ENCODE results near the gene PDE6D. TPM values are rescaled to one million over a fixed set of nuclear protein-coding genes. Genes with fewer than 3 reads are reported as not detected.
A peak's percentile ranks its signal among the peaks of the same experiment; 100 is the strongest.

PDE6D gene
- total RNA-seq, 4 donors from 2014 or later = 13.5 to 24.0 (median 16.1) TPM

DNA sequence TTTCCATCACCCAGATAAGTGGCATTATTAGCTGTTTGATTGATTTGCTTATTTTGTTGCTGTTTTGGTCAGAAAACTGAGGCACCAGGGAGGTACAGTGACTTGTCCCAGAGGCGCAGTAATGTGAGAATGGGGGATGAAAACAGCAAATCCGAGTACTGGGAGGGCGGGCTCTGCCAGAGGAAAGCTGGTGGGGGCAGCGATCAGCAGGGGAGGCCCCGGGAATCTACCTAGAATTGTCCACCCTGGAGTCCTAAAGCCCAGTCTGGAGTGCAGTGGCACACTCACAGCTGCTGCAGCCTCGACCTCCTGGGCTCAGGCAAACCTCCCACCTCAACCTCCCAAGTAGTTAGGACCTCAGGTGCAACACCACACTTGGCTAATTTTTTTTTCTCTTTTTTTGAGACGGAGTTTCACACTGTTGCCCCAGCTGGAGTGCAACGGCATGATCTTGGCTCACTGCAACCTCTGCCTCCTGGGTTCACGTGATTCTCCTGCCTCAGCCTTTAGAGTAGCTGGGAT is 89.8 kb downstream of the PDE6D start:
- no peaks in the 10 kb centered on the region for H3K9me3 ChIP-seq
- DNase-seq = no peak
- H3K36me3 ChIP-seq = no peaks in the 10 kb centered on the region
- TF ChIP-seq, protein P1, sequence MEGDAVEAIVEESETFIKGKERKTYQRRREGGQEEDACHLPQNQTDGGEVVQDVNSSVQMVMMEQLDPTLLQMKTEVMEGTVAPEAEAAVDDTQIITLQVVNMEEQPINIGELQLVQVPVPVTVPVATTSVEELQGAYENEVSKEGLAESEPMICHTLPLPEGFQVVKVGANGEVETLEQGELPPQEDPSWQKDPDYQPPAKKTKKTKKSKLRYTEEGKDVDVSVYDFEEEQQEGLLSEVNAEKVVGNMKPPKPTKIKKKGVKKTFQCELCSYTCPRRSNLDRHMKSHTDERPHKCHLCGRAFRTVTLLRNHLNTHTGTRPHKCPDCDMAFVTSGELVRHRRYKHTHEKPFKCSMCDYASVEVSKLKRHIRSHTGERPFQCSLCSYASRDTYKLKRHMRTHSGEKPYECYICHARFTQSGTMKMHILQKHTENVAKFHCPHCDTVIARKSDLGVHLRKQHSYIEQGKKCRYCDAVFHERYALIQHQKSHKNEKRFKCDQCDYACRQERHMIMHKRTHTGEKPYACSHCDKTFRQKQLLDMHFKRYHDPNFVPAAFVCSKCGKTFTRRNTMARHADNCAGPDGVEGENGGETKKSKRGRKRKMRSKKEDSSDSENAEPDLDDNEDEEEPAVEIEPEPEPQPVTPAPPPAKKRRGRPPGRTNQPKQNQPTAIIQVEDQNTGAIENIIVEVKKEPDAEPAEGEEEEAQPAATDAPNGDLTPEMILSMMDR (IDR thresholded peaks at IDR 0.05) = no peak
- TF ChIP-seq POLR2A (IDR thresholded peaks at IDR 0.05) = no peak
- no peaks in the 10 kb centered on the region for H3K27me3 ChIP-seq
- no peak overlapping the region for H3K27ac ChIP-seq
- 70 to 72% methylated on average over 8 to 9 of the region's 9 CpGs for whole genome bisulfite sequencing, 2 donors
- intact Hi-C loops (cut with DNase I) = no loop called here
- H3K4me3 ChIP-seq = no peak overlapping the region
- peaks cover 0 to 32% (median 6%) of the 10 kb centered on the region in 3 donors for H3K4me1 ChIP-seq

DNA sequence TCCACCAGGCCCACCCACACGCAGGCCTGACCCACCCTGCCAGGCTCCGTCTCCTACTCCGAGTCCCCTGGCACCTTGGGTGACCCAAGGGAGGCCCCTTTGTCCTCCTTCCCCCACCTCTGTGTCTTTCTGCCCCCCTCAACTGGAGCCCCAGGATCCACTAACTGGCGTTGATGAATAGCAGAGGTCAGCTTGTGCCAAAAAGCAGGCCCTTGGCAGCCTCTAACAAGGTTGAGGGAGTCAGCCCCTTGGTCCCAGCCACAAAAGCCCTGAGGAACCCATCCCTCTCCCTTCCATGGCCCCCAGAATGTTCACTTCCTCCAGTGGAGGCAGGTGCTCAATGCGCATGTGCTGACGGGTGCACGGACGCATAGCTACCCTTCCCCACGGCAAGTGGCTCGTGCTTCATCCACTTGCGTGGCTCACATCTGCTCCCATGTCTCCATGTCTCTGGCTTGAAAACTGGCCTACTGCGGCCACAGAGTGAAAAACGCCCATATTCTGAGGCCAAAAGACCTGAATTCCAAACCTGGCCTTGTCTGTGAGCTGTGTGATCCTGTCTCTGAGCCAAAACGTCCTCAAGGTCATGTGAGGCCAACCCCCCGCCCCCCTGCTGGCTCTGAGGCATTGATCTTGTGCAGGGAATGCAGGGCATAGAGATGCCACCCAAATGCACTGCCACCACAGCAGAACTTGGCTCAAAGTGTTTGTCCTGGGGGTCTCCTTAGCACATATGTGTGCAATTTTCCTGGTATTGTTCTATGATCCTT is 91.8 kb downstream of the PDE6D start:
- no peaks in the 10 kb centered on the region for H3K27me3 ChIP-seq
- peaks cover 0 to 20% (median 6%) of the 10 kb centered on the region in 3 donors for H3K4me1 ChIP-seq
- H3K27ac ChIP-seq = no peak overlapping the region
- DNase-seq = no peak
- H3K4me3 ChIP-seq = no peak overlapping the region
- TF ChIP-seq, protein P1 (IDR thresholded peaks at IDR 0.05) = no peak
- no peak for TF ChIP-seq POLR2A (IDR thresholded peaks at IDR 0.05)
- intact Hi-C loops (cut with DNase I) = no loop called here
- H3K36me3 ChIP-seq = no peaks in the 10 kb centered on the region
- 76 to 87% methylated on average over 10 to 13 of the region's 15 CpGs for WGBS, 2 donors
- H3K9me3 ChIP-seq = no peaks in the 10 kb centered on the region

- Histone ChIP-seq H3K4me1 (peaks cover 0 to 20% (median 6%) of the 10 kb centered on the region in 3 donors), H3K27ac (no peak overlapping the region), H3K36me3 (no peaks in the 10 kb centered on the region), H3K27me3 (no peaks in the 10 kb centered on the region), H3K9me3 (no peaks in the 10 kb centered on the region), H3K4me3 (no peak overlapping the region)
- DNase-seq = no peak
- 93 to 100% methylated on average over 1 to 2 of the region's 17 CpGs for WGBS, 2 donors
- intact Hi-C loops (cut with DNase I) = no loop called here
- TF ChIP-seq, protein P1 (IDR thresholded peaks at IDR 0.05) = no peak
- TF ChIP-seq POLR2A (IDR thresholded peaks at IDR 0.05) = no peak
These were observed 92.4 kb downstream of the PDE6D start for GRCh38 chr2:231688719-231689118.

DNA sequence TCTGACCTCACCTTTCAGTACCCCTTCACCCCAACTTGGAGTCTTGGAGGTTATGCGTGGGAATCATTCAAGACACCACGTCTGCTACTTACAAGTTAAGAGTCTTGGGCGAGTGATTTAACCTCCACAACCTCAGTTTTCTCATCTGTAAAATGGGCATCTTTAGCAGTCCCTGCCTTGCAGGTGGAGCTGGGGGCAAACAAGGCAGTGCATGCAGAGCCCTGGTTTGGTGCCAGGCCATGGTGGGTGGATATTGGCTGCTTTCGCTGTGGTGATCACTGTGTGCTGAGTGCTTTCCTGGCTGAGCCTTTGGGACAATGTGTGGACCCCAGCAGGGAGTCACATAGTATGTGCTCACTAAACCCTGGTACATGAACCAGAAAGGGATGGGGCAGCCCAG is 93.1 kb downstream of the PDE6D start:
- Histone ChIP-seq H3K27ac (no peak overlapping the region), H3K4me3 (no peak overlapping the region), H3K9me3 (no peaks in the 10 kb centered on the region), H3K4me1 (peaks cover 0 to 16% (median 4%) of the 10 kb centered on the region in 3 donors), H3K36me3 (no peaks in the 10 kb centered on the region), H3K27me3 (no peaks in the 10 kb centered on the region)
- DNase-seq = no peak
- 94 to 100% methylated on average over 1 to 3 of the region's 4 CpGs for WGBS, 2 donors
- TF ChIP-seq POLR2A (IDR thresholded peaks at IDR 0.05) = no peak
- TF ChIP-seq, protein P1 (IDR thresholded peaks at IDR 0.05) = no peak
- intact Hi-C loops (cut with DNase I) = no loop called here

DNA sequence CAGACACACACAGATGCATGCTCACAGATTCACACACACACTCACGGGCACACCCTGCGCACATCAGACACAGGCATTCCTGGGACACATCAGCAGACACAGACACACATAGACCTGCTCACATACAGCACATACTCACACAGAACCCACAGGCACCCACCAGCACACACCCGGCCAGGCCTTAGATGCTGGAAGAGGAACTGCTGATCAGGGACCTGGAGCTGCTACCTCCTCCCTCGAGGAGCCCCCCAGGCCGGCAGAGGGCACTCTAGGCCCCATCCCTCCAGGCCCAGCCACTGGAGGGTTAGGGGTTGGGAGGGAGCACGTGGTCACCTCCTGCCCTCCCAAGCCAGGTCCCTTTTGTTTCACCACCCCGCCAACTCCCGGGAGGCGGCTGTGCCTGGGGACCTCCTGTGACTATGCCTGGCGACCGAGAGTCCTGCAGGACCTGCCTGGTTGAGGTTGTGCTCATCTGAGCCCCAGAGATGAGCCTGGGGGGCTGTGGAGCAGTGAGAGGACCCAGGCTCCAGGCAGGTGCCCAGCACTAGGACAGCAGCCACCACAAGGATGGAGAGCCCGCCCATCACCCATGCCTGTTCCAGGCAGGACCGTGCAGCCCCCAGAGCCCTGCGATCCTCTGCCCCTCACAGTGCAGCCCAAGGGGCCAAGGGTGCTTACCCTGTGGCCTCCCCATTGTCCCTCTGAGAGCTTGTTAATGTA is 93.8 kb downstream of the PDE6D start:
- DNase-seq = no peak
- Histone ChIP-seq H3K4me3 (no peak overlapping the region), H3K9me3 (no peaks in the 10 kb centered on the region), H3K27me3 (no peaks in the 10 kb centered on the region), H3K36me3 (no peaks in the 10 kb centered on the region), H3K4me1 (peaks cover 0 to 13% (median 0%) of the 10 kb centered on the region in 3 donors), H3K27ac (no peak overlapping the region)
- TF ChIP-seq, protein P1 (IDR thresholded peaks at IDR 0.05) = peak in 5 of 6 experiments; percentile 27 to 57 (median 50)
- no peak for TF ChIP-seq POLR2A (IDR thresholded peaks at IDR 0.05)
- WGBS, 2 donors = 76 to 100% methylated on average over 1 to 3 of the region's 14 CpGs
- intact Hi-C loops (cut with DNase I) = no loop called here
